HUES6 (cell line): ENCODE results near the gene ST3GAL3.
"Not testable (repeated sequence)": the region's sequence is repeated elsewhere in the genome, so short reads cannot be mapped to it uniquely, and the experiment has no call there.

Source experiments
- H3K27ac ChIP-seq: 2 replicates; pipeline ENCODE4 v1.7.0; 2013; ENCODE audit warnings: low read depth, mild to moderate bottlenecking, low read length, inconsistent platforms
- H3K27me3 ChIP-seq: 2 replicates; pipeline ENCODE4 v1.6.1; 2013; ENCODE audit warnings: low read length; ENCODE audit not compliant: control insufficient read depth, insufficient read depth
- H3K36me3 ChIP-seq: 2 replicates; pipeline ENCODE4 v1.6.1; 2013; ENCODE audit warnings: low read length; ENCODE audit not compliant: control insufficient read depth, insufficient read depth
- H3K4me1 ChIP-seq: 2 replicates; pipeline ENCODE4 v1.6.1; 2013; ENCODE audit warnings: low read length; ENCODE audit not compliant: control insufficient read depth, insufficient read depth
- H3K4me3 ChIP-seq: 2 replicates; pipeline ENCODE4 v1.5.1; 2013; ENCODE audit warnings: low read depth, low read length
- H3K9ac ChIP-seq: one replicate; pipeline ENCODE4 v1.6.1; 2013; ENCODE audit warnings: mild to moderate bottlenecking, low read length
- H3K9me3 ChIP-seq: 2 replicates; pipeline ENCODE4 v1.6.1; 2013; ENCODE audit warnings: low read depth, low read length; ENCODE audit not compliant: control insufficient read depth, insufficient read depth

The ST3GAL3 gene

DNA sequence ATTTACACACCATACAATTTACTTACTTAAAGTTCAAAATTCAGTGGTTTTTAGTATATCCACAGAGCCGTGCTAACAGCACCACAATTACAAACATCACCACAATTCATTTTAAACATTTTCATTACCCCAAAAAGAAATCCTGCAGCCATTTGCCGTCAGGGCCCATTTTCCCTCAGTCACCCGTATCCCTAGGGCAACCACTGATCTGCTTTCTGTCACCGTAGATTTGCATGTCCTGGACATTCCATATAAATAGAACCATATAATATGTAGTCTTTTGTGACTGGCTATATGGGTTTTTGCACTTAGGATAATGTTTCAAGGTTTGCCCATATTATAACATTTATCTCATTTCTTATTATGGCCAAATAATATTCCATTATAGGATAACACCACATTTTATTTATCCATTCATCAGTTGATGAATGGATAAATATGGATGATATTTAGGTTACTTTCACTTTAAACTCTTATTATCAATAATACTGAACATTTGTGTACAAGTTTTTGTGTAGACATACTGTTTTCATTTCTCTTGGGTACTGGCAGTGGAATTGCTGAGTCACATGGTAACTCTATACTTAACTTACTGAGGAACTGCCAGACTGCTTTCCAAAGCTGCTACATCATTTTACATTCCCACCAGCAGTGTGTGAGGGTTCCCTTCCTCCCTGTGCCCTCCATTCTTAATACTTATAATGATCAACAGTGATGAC is 68.9 kb downstream of the ST3GAL3 start:
- Histone ChIP-seq H3K9ac (no peak overlapping the region), H3K4me3 (no peak overlapping the region), H3K9me3 (0 out of 2 replicates have a peak, but pooled peaks cover 7% of the 10 kb centered on the region), H3K27me3 (no peaks in the 10 kb centered on the region), H3K4me1 (no peaks in the 10 kb centered on the region), H3K36me3 (no peaks in the 10 kb centered on the region), H3K27ac (no peak overlapping the region)

DNA sequence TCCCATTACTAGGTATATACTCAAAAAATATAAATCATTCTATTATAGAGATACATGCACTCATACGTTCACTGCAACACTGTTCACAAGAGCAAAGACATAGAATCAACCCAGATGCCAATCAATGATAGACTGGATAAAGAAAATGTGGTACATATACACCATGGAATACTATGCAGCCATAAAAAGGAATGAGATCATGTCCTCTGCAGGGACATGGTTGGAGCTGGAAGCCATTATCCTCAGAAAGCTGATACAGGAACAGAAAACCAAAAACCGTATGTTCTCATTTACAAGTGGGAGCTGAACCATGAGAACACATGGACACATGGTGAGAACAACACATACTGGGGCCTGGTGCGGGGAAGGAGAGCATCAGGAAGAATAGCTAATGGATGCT is 70.6 kb downstream of the ST3GAL3 start:
- not testable (repeated sequence) for H3K9ac ChIP-seq, H3K36me3 ChIP-seq, H3K27me3 ChIP-seq, H3K4me3 ChIP-seq, H3K27ac ChIP-seq, H3K9me3 ChIP-seq, H3K4me1 ChIP-seq

DNA sequence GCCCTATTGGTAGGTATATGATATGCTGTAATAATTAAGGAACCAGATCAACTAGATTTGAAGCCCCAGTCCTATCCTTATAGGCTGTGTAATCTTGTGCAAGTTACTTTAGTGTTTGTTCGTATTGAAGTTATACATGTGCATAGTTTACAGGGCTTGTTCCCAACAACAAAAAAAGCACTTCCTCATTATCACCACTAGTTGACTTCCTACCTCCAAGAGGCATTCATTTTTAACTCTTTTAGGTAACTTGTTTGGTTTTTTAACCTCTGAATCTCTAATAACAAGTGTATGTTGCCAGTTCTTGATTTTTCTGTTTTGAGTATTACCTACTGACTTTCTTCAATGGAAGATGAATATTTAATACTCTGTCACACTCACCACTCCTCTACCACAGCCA is 71.9 kb downstream of the ST3GAL3 start:
- 0 out of 2 replicates have a peak, but pooled peaks cover 7% of the 10 kb centered on the region for H3K9me3 ChIP-seq
- H3K27me3 ChIP-seq: no peaks in the 10 kb centered on the region
- H3K9ac ChIP-seq: no peak overlapping the region
- H3K36me3 ChIP-seq: no peaks in the 10 kb centered on the region
- H3K27ac ChIP-seq: no peak overlapping the region
- peaks cover 9% of the 10 kb centered on the region; the same call in 1 of the 2 replicates for H3K4me1 ChIP-seq
- no peak overlapping the region for H3K4me3 ChIP-seq

GRCh38 chr1:43779805-43780403 is 72.6 kb downstream of the ST3GAL3 start:
- no peak overlapping the region for H3K27ac ChIP-seq
- no peaks in the 10 kb centered on the region for H3K27me3 ChIP-seq
- H3K9ac ChIP-seq: no peak overlapping the region
- H3K4me1 ChIP-seq: peaks cover 9% of the 10 kb centered on the region; the same call in 1 of the 2 replicates
- no peak overlapping the region for H3K4me3 ChIP-seq
- 0 out of 2 replicates have a peak, but pooled peaks cover 7% of the 10 kb centered on the region for H3K9me3 ChIP-seq
- no peaks in the 10 kb centered on the region for H3K36me3 ChIP-seq

DNA sequence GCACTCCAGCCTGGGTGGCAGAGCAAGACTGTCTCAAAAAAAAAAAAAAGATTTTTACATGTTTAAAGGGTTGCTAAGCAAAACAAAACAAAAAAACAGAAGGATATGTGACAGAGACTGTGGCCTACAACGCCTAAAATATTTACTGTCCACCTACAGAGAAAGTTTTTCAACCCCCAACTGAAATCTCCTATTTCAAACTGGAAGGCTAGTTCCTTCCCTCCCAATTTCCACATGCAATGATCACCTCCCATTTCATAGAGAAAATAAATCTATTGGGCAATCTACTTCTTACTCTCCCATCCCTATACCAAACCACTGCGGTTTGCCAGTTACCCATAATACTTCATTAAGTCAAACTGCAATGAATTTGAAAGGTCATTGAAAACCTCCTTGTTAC is 74.2 kb downstream of the ST3GAL3 start:
- H3K9ac ChIP-seq: no peak overlapping the region
- H3K4me1 ChIP-seq: peaks cover 9% of the 10 kb centered on the region; the same call in 1 of the 2 replicates
- H3K27me3 ChIP-seq: no peaks in the 10 kb centered on the region
- no peaks in the 10 kb centered on the region for H3K36me3 ChIP-seq
- no peak overlapping the region for H3K27ac ChIP-seq
- 0 out of 2 replicates have a peak, but pooled peaks cover 7% of the 10 kb centered on the region for H3K9me3 ChIP-seq
- no peak overlapping the region for H3K4me3 ChIP-seq

DNA sequence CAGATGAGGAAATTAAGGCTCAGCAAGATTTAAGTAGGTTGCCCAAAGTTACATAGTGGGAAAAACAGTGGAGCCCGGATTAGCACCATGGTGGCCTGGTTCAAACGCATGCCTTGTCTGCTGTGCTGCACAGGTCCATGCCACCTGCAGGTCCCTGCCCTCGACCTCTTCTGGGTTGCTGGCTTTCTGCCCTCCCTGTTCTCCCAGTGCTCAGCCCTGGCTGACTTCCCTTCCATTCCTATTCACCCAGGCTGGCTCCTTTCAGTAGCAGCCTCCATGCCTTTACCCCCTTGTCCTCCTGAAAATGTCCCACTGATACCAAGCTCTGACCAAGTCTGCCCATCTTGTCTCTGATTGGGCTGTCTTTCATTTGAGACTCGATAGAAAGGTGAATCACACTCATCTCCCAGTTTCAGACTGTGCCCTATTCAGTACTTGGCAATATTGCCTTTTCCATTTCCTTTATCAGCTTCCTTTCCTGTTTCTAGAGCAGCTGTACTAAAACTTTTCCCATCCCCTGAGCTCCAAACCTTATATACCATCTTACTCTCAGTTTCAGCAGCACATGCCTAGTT is 75.8 kb downstream of the ST3GAL3 start:
- peaks cover 9% of the 10 kb centered on the region; the same call in 1 of the 2 replicates for H3K4me1 ChIP-seq
- no peak overlapping the region for H3K4me3 ChIP-seq
- H3K27ac ChIP-seq: no peak overlapping the region
- no peaks in the 10 kb centered on the region for H3K36me3 ChIP-seq
- no peaks in the 10 kb centered on the region for H3K27me3 ChIP-seq
- H3K9me3 ChIP-seq: 0 out of 2 replicates have a peak, but pooled peaks cover 7% of the 10 kb centered on the region
- no peak overlapping the region for H3K9ac ChIP-seq

GRCh38 chr1:43783671-43784205 is 76.4 kb downstream of the ST3GAL3 start:
- Histone ChIP-seq H3K36me3 (no peaks in the 10 kb centered on the region), H3K9ac (no peak overlapping the region), H3K4me1 (peaks cover 9% of the 10 kb centered on the region; the same call in 1 of the 2 replicates), H3K4me3 (no peak overlapping the region), H3K9me3 (0 out of 2 replicates have a peak, but pooled peaks cover 7% of the 10 kb centered on the region), H3K27me3 (no peaks in the 10 kb centered on the region), H3K27ac (no peak overlapping the region)

- Histone ChIP-seq H3K4me3 (no peak overlapping the region), H3K27me3 (no peaks in the 10 kb centered on the region), H3K9me3 (no peaks in the 10 kb centered on the region), H3K36me3 (no peaks in the 10 kb centered on the region), H3K4me1 (peaks cover 9% of the 10 kb centered on the region; the same call in 1 of the 2 replicates), H3K9ac (no peak overlapping the region), H3K27ac (no peak overlapping the region)
These were observed 79.0 kb downstream of the ST3GAL3 start for GRCh38 chr1:43786201-43786958.

GRCh38 chr1:43786960-43787359 is 79.6 kb downstream of the ST3GAL3 start:
- H3K9me3 ChIP-seq: no peaks in the 10 kb centered on the region
- peaks cover 9% of the 10 kb centered on the region; the same call in 1 of the 2 replicates for H3K4me1 ChIP-seq
- H3K9ac ChIP-seq: no peak overlapping the region
- H3K27ac ChIP-seq: no peak overlapping the region
- H3K36me3 ChIP-seq: no peaks in the 10 kb centered on the region
- H3K4me3 ChIP-seq: no peak overlapping the region
- no peaks in the 10 kb centered on the region for H3K27me3 ChIP-seq

DNA sequence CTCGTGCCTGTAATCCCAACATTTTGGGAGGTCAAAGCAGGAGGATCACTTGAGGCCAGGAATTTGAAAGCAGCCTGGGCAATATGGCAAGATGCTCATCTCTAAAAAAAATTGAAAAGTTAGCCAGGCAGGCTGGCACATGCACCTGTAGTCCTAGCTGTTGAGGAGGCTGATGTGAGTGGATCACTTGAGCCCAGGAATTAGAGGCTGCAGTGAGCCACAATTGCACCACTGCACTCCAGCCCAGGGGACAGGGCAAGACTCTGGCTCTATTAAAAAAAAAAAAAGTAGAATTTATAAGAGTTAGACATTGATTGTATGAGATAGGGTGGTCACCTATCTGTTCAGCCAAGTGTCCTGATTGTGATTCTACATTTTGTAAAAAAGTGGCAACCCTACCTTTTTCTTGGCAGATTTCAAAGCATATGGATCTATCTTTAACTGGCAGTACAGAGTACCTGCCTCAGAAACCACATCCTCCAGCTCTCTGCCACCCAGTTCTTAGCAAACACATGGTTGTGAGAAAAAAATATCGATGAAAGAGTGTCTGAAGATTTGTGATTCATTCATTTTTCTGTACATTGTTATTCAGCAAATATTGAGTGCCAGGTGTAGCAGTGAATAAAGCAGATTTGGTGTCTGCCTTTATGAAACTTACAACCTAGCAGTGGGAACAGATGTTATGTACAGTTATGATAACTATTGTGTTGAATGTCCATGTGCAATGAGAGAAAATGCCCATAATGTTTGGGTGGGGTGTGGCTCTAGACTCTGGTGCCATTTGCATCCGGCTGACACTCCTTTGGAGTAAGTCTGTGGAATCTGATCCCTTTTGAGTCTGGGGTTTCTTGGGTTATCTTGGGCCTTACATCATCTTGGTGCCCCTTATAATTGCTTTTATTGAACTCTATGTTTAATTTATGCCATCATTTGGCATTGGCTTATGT is 82.5 kb downstream of the ST3GAL3 start:
- Histone ChIP-seq H3K4me3 (no peak overlapping the region), H3K36me3 (no peaks in the 10 kb centered on the region), H3K27me3 (no peaks in the 10 kb centered on the region), H3K9me3 (no peaks in the 10 kb centered on the region), H3K9ac (no peak overlapping the region), H3K27ac (no peak overlapping the region), H3K4me1 (no peaks in the 10 kb centered on the region)
